Left cardiac atrium (tissue), 4 donors: ENCODE results near the gene EML1. TPM values are rescaled to one million over a fixed set of nuclear protein-coding genes. Genes with fewer than 3 reads are reported as not detected.

Experiments
- ATAC-seq, 2 donors: fragments of 200-7000 bp; cut with Tn5 transposase; one replicate each; pipeline ENCODE4 v1.9.1; 2020; ENCODE audit warnings: mild to moderate bottlenecking in 2 of 2, moderate library complexity in 2 of 2
- DNase-seq: peaks from one replicate; pipeline ENCODE4 v3.0.0-alpha.2; 2020
- intact Hi-C, 2 donors: fragments of 100-400 bp; cut with DNase I; formaldehyde crosslinking; loops; one replicate each; pipeline versions ENCODE4 v1.14.1 to v1.15.1; 2022 to 2023
- total RNA-seq, 2 donors: library from RNA; stranded (reverse); fragmentation: NEBNext Ultra II Directional; extraction: Animal tissue kit (Norgen Biotek cat#: 25700); gene quantifications; one replicate each; pipeline ENCODE4 v1.2.1, GENCODE V29; 2021
- donor health status: DM: no; HTN: yes; CAD: no.
- donor health status: DM: no; HTN: yes; CAD: no; lungs with severe emphysema.
- donor health status: DM: yes; HTN: yes; CAD: no.
- donor health status: Dilated cardiomyopathy.

EML1 gene
- total RNA-seq, 2 donors from 2014 or later, result 23.7 to 24.6 TPM

- DNase-seq (no peak), ATAC-seq (no peak)
- intact Hi-C loops, result no loop called here
Measured at GRCh38 chr14:99961826-99962518, 168.8 kb downstream of the EML1 start.

- ATAC-seq, result no peak
- no peak for DNase-seq
- intact Hi-C loops, result no loop called here
Measured at GRCh38 chr14:99964979-99965378, 171.8 kb downstream of the EML1 start.

GRCh38 chr14:99966037-99966835 is 173.0 kb downstream of the EML1 start:
- ATAC-seq (no peak), DNase-seq (no peak)
- intact Hi-C loops, result no loop called here

GRCh38 chr14:99966912-99967311 is 173.7 kb downstream of the EML1 start:
- intact Hi-C loops, result no loop called here
- no peak for ATAC-seq
- DNase-seq, result no peak

GRCh38 chr14:99968191-99968920 is 175.1 kb downstream of the EML1 start:
- no peak for ATAC-seq
- intact Hi-C loops, result no loop called here
- no peak for DNase-seq

GRCh38 chr14:99968941-99969340 is 175.7 kb downstream of the EML1 start:
- intact Hi-C loops, result no loop called here
- ATAC-seq (no peak), DNase-seq (no peak)

GRCh38 chr14:99969673-99970322 is 176.6 kb downstream of the EML1 start:
- intact Hi-C loops, result no loop called here
- DNase-seq (no peak), ATAC-seq (no peak)

- intact Hi-C loops, result no loop called here
Measured at GRCh38 chr14:99971087-99971940, 178.1 kb downstream of the EML1 start.

GRCh38 chr14:99971941-99972747 is 178.9 kb downstream of the EML1 start:
- DNase-seq (no peak), ATAC-seq (peak; percentile 3 to 12)
- intact Hi-C loops, result no loop called here

More at GRCh38 chr14:99971087-99971940, 178.1 kb downstream of the EML1 start:
- peak; percentile 85 for DNase-seq
- ATAC-seq, result peak; percentile 95

- DNase-seq (no peak), ATAC-seq (no peak)
- intact Hi-C loops, result no loop called here
Measured at GRCh38 chr14:99972748-99973466, 179.7 kb downstream of the EML1 start.

- intact Hi-C loops, result no loop called here
- ATAC-seq (no peak), DNase-seq (no peak)
Measured at GRCh38 chr14:99975190-99975589, 182.0 kb downstream of the EML1 start.

- intact Hi-C loops, result no loop called here
- ATAC-seq (no peak), DNase-seq (no peak)
Measured at GRCh38 chr14:99976021-99976420, 182.8 kb downstream of the EML1 start.

GRCh38 chr14:99976681-99977080 is 183.5 kb downstream of the EML1 start:
- intact Hi-C loops, result no loop called here
- no peak for DNase-seq
- no peak for ATAC-seq

GRCh38 chr14:99980299-99980698 is 187.1 kb downstream of the EML1 start:
- ATAC-seq (no peak), DNase-seq (no peak)
- intact Hi-C loops, result loop anchor here (5.0 to 10.0 kb wide), 4 partner anchors 47 to 405 kb away; no protein-coding TSS in a partner anchor

GRCh38 chr14:99981806-99982205 is 188.6 kb downstream of the EML1 start:
- DNase-seq (no peak), ATAC-seq (no peak)
- intact Hi-C loops, result loop anchor here (1.0 to 10.0 kb wide), 6 partner anchors 45 to 403 kb away; no protein-coding TSS in a partner anchor

- DNase-seq, result peak; percentile 33
- peak; percentile 86 to 87 for ATAC-seq
- intact Hi-C loops, result loop anchor here (1.0 to 10.0 kb wide), 6 partner anchors 45 to 402 kb away; no protein-coding TSS in a partner anchor
Measured at GRCh38 chr14:99982537-99983250, 189.5 kb downstream of the EML1 start.
